Measurements from ENCODE around the gene MEGF11. TPM values are rescaled to one million over a fixed set of nuclear protein-coding genes. Genes with fewer than 3 reads are reported as not detected.

MEGF11 gene
- polyA plus RNA-seq, 6 donors from 2014 or later, result 1.00 TPM; not detected in 5

DNA sequence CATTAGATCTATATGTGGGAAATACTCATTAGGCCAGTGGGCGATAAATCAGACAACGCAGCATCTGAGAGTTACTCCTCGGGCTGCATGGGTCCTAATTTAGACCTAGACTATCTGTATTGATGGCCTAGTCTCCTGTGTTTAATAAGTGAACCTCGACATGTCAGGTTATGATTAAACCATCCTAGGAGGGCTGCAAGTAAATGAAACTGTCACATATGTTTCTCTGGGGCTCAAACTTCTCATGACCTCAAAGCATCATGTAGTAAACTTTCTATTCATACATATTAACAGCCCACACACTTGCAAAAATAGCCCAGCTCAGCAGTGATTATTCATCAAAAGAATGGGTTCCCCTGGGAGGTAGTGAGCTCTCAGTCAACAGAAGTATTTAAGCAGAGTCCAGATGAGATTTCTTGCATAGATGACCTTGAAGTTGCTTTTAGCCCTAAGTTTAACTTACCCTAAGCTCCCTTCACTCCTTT, 332.7 kb downstream of the MEGF11 start:
- H3K4me1 Mint-ChIP-seq, result peaks cover 60 to 67% (median 63%) of the 10 kb centered on the region in 3 donors
- no peaks in the 10 kb centered on the region for H3K36me3 Mint-ChIP-seq
- H3K27ac Mint-ChIP-seq, result peak overlapping the region; percentile 66 to 92 (median 82)
- H3K27me3 Mint-ChIP-seq, result no peaks in the 10 kb centered on the region
- ATAC-seq (ENCODE audit: low read depth in 2 of 2) (no peak), DNase-seq (no peak)
- no peaks in the 10 kb centered on the region for H3K9me3 Mint-ChIP-seq
- peak overlapping the region; percentile 9 to 79 (median 72) for H3K4me3 Mint-ChIP-seq

DNA sequence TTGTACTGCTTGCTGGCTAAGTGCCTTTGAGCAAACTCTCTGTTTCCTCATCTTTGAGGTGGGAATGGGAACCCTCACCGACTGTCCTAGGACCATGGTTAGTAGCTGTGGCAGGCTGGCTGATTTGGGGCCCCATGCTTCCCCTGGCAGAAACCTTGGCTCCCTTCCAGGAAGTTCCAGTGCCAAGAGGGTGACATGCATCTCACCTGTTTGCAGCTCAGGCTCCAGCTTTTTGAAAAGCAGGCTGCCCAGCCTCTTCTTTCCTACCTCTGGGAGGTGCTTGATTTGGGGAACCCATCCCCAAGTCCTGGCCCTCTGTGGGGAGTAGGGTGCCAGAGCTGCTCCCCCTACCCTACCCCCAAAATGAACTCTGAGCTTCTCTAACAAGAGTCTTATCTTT, 333.4 kb downstream of the MEGF11 start:
- no peaks in the 10 kb centered on the region for H3K9me3 Mint-ChIP-seq
- DNase-seq (no peak), ATAC-seq (ENCODE audit: low read depth in 2 of 2) (no peak)
- H3K27me3 Mint-ChIP-seq, result no peaks in the 10 kb centered on the region
- peak overlapping the region in 5 of 6 donors; percentile 8 to 92 (median 77) for H3K27ac Mint-ChIP-seq
- H3K4me3 Mint-ChIP-seq, result peak overlapping the region in 4 of 8 donors; percentile 12 to 61 (median 23)
- no peaks in the 10 kb centered on the region for H3K36me3 Mint-ChIP-seq
- peaks cover 64 to 75% (median 70%) of the 10 kb centered on the region in 3 donors for H3K4me1 Mint-ChIP-seq

DNA sequence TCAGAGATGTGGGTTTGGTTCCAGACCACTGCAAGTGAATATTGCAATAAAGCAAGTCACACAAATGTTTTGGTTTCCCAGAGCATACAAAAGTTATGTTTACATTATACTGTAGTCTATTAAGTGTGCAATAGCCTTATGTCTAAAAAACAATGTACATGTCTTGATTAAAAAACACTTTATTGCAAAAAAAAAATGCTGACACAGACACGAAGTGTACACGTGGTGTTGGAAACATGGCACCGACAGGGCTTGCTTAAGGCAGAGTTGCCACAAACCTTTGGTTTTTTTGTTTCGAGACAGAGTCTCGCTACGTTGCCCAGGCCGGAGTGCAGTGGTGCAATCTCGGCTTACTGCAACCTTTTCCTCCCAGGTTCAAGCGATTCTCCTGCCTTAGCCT, 334.2 kb downstream of the MEGF11 start:
- DNase-seq (no peak), ATAC-seq (ENCODE audit: low read depth in 2 of 2) (no peak)
- H3K9me3 Mint-ChIP-seq, result no peaks in the 10 kb centered on the region
- no peaks in the 10 kb centered on the region for H3K27me3 Mint-ChIP-seq
- H3K36me3 Mint-ChIP-seq, result no peaks in the 10 kb centered on the region
- peaks cover 71 to 82% (median 78%) of the 10 kb centered on the region in 3 donors for H3K4me1 Mint-ChIP-seq
- H3K4me3 Mint-ChIP-seq, result no peak overlapping the region
- peak overlapping the region in 3 of 6 donors; percentile 67 to 95 (median 91) for H3K27ac Mint-ChIP-seq

DNA sequence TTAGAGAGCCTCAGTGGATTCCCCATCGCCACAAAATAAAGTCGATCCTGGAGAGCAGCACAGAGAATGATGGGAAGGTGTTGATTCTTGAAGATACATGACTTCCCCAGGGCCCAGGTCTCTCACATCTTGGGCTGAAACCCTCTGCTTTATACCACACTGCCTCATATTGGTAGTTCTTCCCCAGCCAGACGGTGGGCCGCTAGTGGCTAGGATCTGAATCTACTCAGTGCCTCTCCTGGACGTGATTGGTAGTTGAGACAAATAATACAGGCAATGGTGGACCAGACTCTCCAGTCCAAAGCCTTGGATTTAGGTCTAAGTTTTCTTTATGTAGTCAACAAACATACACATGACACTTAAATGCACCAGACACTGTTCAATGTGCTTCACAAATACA, 334.6 kb downstream of the MEGF11 start:
- Mint-ChIP-seq H3K27me3 (no peaks in the 10 kb centered on the region), H3K4me1 (peaks cover 70 to 83% (median 80%) of the 10 kb centered on the region in 3 donors), H3K9me3 (no peaks in the 10 kb centered on the region), H3K27ac (peak overlapping the region in 4 of 6 donors; percentile 84 to 96 (median 93)), H3K36me3 (no peaks in the 10 kb centered on the region), H3K4me3 (peak overlapping the region in 1 of 8 donors; percentile 16)
- DNase-seq (no peak), ATAC-seq (ENCODE audit: low read depth in 2 of 2) (no peak)

GRCh38 chr15:65918357-65918920, 335.1 kb downstream of the MEGF11 start:
- Mint-ChIP-seq H3K36me3 (no peaks in the 10 kb centered on the region), H3K27me3 (no peaks in the 10 kb centered on the region), H3K4me3 (peak overlapping the region in 2 of 8 donors; percentile 9 to 16), H3K27ac (peak overlapping the region; percentile 31 to 96 (median 78)), H3K9me3 (no peaks in the 10 kb centered on the region), H3K4me1 (peaks cover 67 to 83% (median 76%) of the 10 kb centered on the region in 3 donors)
- no peak for DNase-seq
- ATAC-seq (ENCODE audit: low read depth in 2 of 2), result no peak

DNA sequence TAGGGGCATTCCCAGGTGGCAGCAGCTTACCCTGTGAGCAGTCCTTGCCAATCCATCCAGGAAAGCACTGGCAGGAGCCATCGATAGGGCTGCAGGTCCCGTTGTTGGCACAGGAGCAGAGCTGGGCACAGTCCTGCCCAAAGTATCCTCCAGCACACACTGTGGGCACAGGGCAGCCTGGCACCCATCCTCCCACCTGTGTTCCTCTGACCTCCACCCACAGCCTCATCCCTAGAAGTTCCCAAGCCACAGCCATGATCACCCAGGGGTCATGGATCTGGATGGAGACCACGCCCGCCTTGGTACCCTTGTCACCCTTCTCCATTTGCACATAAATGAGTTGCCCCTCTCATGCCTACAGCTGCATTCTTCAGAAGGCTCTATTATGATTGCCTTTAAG, 335.6 kb downstream of the MEGF11 start:
- DNase-seq, result no peak
- Mint-ChIP-seq H3K4me3 (peak overlapping the region in 1 of 8 donors; percentile 69), H3K4me1 (peaks cover 67 to 82% (median 76%) of the 10 kb centered on the region in 3 donors), H3K9me3 (no peaks in the 10 kb centered on the region), H3K27ac (peak overlapping the region; percentile 64 to 96 (median 82)), H3K36me3 (no peaks in the 10 kb centered on the region), H3K27me3 (no peaks in the 10 kb centered on the region)
- no peak for ATAC-seq (ENCODE audit: low read depth in 2 of 2)

DNA sequence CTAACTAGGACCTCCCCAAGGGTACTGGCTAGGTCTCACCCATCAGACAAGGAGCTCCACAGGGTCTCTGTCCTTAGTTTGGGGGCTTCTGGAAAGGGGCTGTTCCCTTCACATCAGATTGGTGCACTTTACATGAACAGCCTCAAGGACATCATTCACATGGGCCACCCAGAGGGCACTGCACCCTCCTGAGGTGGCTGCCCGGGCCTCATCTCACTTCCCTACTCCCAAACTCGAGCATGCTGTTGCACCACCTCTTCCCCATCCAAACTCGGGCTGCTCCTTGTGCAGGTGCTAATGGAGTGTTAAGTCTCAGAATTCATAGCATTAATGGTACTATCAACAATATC, 336.2 kb downstream of the MEGF11 start:
- no peaks in the 10 kb centered on the region for H3K27me3 Mint-ChIP-seq
- ATAC-seq (ENCODE audit: low read depth in 2 of 2) (no peak), DNase-seq (no peak)
- peak overlapping the region in 6 of 8 donors; percentile 57 to 80 (median 68) for H3K4me3 Mint-ChIP-seq
- H3K27ac Mint-ChIP-seq, result peak overlapping the region; percentile 72 to 96 (median 90)
- no peaks in the 10 kb centered on the region for H3K36me3 Mint-ChIP-seq
- H3K9me3 Mint-ChIP-seq, result no peaks in the 10 kb centered on the region
- peaks cover 66 to 79% (median 75%) of the 10 kb centered on the region in 3 donors for H3K4me1 Mint-ChIP-seq

- Mint-ChIP-seq H3K27me3 (no peaks in the 10 kb centered on the region), H3K4me1 (peaks cover 61 to 74% (median 72%) of the 10 kb centered on the region in 3 donors), H3K27ac (peak overlapping the region; percentile 72 to 96 (median 90)), H3K36me3 (no peaks in the 10 kb centered on the region), H3K9me3 (no peaks in the 10 kb centered on the region), H3K4me3 (peak overlapping the region in 7 of 8 donors; percentile 57 to 80 (median 67))
- ATAC-seq (ENCODE audit: low read depth in 2 of 2) (peak; percentile 90 to 91), DNase-seq (peak; percentile 63)
Observed at GRCh38 chr15:65916664-65917406, 336.7 kb downstream of the MEGF11 start.

GRCh38 chr15:65916041-65916663, 337.4 kb downstream of the MEGF11 start:
- peak overlapping the region; percentile 30 to 96 (median 86) for H3K27ac Mint-ChIP-seq
- peaks cover 54 to 68% (median 67%) of the 10 kb centered on the region in 3 donors for H3K4me1 Mint-ChIP-seq
- DNase-seq (no peak), ATAC-seq (ENCODE audit: low read depth in 2 of 2) (no peak)
- H3K36me3 Mint-ChIP-seq, result no peaks in the 10 kb centered on the region
- H3K9me3 Mint-ChIP-seq, result no peaks in the 10 kb centered on the region
- peak overlapping the region in 6 of 8 donors; percentile 45 to 79 (median 62) for H3K4me3 Mint-ChIP-seq
- H3K27me3 Mint-ChIP-seq, result no peaks in the 10 kb centered on the region

DNA sequence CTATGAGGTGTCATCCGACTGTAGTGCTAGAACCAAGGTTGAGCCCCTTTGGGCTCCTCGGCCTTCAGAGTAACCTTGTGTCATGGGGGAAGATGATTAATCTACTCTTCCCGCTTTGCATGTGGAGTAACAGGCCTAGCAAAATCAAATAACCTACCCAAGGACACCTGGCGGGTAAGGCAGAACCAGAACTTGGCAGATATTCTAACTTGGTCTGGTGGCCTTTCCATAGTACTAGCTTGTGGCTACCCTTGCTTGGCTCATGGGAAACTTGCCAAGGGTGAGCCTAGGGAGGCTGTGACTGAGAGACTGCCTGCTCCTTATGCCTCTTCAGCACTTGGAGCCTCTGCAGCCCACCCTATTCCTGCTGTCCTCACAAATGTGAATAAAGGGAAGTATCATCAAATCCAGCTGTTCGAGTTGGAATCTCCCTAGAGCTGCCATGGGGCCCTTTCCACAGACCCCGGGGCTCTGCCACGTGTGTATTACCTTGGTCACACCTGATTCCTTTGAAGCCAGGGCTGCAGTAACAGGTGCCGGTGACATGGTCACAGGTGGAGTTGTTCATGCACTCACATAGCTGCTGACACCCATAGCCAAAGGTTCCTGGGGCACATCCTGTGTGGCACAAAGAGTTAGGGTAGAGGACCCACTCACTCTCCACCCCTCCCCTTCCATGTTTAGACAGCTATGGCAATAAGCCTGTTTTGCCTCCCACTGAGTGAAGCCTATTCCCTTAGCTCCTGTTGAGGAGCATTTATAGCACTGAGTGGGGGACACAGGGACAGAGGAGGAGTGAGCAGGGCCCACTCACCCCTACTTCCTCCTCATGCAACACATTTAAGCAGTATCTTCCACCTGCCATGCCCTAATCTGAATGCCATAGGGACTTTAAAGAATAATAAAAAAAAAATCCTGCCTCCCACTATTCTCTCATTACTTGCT, 338.3 kb downstream of the MEGF11 start:
- Mint-ChIP-seq H3K27ac (peak overlapping the region; percentile 48 to 91 (median 78)), H3K4me3 (peak overlapping the region in 4 of 8 donors; percentile 57 to 79 (median 68)), H3K27me3 (no peaks in the 10 kb centered on the region), H3K4me1 (peaks cover 45 to 59% (median 58%) of the 10 kb centered on the region in 3 donors), H3K36me3 (no peaks in the 10 kb centered on the region), H3K9me3 (no peaks in the 10 kb centered on the region)
- DNase-seq, result no peak
- peak; percentile 32 to 37 for ATAC-seq (ENCODE audit: low read depth in 2 of 2)

GRCh38 chr15:65914386-65914785, 339.2 kb downstream of the MEGF11 start:
- H3K9me3 Mint-ChIP-seq, result no peaks in the 10 kb centered on the region
- peaks cover 43 to 54% (median 49%) of the 10 kb centered on the region in 3 donors for H3K4me1 Mint-ChIP-seq

GRCh38 chr15:65913631-65914199, 339.8 kb downstream of the MEGF11 start:
- Mint-ChIP-seq H3K27me3 (no peaks in the 10 kb centered on the region), H3K9me3 (no peaks in the 10 kb centered on the region), H3K4me3 (no peak overlapping the region), H3K27ac (peak overlapping the region in 4 of 6 donors; percentile 38 to 79 (median 68)), H3K36me3 (no peaks in the 10 kb centered on the region), H3K4me1 (peaks cover 42 to 51% (median 44%) of the 10 kb centered on the region in 3 donors)
- ATAC-seq (ENCODE audit: low read depth in 2 of 2) (no peak), DNase-seq (no peak)

More at GRCh38 chr15:65914386-65914785, 339.2 kb downstream of the MEGF11 start:
- peak overlapping the region in 4 of 6 donors; percentile 74 to 91 (median 89) for H3K27ac Mint-ChIP-seq
- H3K36me3 Mint-ChIP-seq, result no peaks in the 10 kb centered on the region
- H3K4me3 Mint-ChIP-seq, result peak overlapping the region in 1 of 8 donors; percentile 61
- DNase-seq, result no peak
- no peaks in the 10 kb centered on the region for H3K27me3 Mint-ChIP-seq
- ATAC-seq (ENCODE audit: low read depth in 2 of 2), result no peak
